GM11168 (cell line): Measurements from ENCODE around the gene PLD6.
"Not testable (repeated sequence)": the region's sequence is repeated elsewhere in the genome, so short reads cannot be mapped to it uniquely, and the experiment has no call there.

Source experiments
- in situ Hi-C: fragments of 300-500 bp; cut with MboI; formaldehyde crosslinking; loops from one replicate; pipeline ENCODE4 v1.12.0; 2022; ENCODE audit warnings: low sequenced_read_pairs; ENCODE audit not compliant: unreplicated experiment

Gene PLD6, protein sequence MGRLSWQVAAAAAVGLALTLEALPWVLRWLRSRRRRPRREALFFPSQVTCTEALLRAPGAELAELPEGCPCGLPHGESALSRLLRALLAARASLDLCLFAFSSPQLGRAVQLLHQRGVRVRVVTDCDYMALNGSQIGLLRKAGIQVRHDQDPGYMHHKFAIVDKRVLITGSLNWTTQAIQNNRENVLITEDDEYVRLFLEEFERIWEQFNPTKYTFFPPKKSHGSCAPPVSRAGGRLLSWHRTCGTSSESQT

DNA sequence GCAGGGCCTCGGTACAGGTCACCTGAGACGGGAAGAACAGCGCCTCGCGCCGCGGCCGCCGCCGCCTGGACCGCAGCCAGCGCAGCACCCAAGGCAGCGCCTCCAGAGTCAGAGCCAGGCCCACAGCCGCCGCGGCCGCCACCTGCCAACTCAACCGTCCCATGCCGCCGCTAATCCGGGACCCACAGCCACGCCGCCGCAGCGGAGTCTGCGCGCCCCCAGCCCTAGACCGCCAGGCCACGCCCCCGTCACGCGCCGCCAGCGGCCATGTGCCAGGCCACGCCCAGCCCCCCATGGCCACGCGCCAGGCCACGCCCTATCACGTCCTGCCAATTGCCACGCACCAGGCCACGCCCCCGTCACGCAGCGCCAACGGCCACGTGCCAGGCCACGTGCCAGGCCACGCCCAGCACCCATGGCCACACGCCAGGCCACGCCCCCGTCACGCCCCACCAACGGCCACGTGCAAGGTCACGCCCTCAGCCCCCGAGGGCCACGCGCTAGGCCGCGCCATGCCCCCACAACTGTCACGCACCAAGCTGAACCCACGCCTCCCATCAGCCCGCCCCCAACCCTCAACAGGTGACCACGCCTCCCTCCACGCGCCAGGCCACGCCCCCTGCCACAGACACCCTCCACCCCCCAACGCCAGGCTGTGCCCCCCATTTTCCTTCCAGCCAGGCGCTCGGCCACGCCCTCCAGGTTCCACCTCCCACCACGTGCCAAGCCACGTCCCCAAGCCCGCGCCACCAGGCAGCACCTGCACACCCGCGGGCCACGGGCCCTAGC is at the start of gene PLD6:
Gene PLD6, minus strand, starts transcription at position 210 of the 789 bp plus-strand sequence. Its CDS starts 47 bp downstream, at position 163.
- in situ Hi-C loops: no loop called here

DNA sequence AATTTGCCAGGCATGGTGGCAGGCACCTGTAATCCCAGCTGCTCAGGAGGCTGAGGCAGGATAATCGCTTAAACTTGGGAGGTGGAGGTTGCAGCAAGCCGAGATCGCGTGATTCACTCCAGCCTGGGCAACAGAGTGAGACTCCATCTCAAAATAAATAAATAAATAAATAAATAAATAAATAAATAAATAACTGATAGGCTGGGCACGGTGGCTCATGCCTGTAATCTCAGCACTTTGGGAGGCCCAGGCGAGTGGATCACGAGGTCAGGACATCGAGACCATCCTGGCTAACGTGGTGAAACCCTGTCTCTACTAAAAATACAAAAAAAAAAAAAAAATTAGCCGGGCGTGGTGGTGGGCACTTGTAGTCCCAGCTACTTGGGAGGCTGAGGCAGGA is 49.6 kb upstream of the PLD6 start:
- in situ Hi-C loops: not testable (repeated sequence)

DNA sequence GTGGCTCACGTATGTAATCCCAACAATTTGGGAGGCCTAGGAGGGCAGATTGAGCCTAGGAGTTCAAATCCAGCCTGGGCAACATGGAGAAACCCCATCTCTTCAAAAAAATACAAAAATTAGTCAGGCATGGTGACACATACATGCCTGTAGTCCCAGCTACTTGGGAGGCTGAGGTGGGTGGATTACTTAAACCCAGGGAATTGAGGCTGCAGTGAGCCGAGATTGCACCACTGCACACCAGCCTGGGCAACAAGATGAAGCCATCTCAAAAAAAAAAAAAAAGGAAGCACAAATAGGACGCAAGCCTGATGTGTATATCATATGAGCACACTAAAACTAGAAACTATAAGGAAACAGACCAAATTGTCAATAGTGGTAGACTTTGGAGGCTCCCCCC is 47.9 kb upstream of the PLD6 start:
- in situ Hi-C loops: no loop called here

DNA sequence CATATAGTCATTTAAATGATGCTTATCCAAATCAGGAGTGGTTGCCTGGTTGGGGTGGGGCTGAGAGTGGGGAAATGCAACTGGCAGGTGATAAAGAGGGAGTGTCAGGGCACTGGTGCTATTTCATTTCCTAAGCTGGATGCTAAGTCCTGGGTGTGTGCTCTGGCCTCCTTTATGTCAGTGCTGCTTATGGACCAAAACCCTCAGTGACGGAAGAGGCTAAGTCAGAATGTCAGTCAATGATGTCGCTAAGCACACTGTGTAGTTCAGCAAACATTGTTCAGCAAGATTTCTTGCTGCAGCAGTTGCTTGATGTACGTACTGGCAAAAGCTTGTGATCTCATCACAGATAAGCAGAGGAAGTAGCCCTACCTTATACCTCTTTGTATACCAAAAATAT is 47.3 kb upstream of the PLD6 start:
- in situ Hi-C loops: no loop called here

DNA sequence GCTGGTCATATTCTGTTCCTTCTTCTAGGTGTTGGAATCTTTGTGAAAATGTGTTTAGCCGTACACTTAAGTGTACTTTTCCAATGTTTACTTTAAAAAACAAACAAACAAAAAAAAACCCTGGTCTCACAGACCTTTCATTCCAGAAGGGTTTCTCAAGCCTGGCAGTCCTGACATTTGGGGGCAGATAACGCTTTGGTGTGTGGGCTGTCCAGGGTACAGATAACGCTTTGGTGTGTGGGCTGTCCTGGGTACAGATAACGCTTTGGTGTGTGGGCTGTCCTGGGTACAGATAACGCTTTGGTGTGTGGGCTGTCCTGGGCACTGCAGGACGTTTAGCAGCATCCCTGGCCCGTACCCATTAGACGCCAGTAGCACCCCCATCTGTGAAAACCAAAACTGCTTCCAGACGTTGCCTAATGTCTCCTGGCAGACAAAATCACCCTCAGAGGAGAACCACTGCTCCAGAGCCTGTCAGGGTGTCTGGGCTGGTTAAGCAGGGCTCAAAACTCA is 46.1 kb upstream of the PLD6 start:
- in situ Hi-C loops: no loop called here

DNA sequence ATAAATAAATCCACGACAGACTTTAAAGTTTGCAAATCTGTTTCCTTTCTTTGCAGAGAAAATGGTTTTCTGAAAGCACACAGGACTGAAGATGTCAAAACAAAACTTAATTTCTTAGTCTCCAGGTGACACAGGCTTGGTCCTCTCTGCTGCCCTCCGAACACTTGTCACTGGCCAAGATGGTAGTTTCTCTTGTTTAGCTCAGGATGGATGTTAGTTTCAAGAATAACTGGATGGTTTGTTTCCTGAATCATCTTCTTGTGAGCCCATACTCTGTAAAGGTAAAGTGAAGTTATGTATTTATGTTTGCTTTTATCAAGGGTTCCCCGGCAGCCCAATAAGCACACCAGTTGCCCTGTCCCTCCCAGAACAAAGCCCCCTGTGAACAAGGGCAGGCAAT is 40.7 kb upstream of the PLD6 start:
- in situ Hi-C loops: no loop called here

DNA sequence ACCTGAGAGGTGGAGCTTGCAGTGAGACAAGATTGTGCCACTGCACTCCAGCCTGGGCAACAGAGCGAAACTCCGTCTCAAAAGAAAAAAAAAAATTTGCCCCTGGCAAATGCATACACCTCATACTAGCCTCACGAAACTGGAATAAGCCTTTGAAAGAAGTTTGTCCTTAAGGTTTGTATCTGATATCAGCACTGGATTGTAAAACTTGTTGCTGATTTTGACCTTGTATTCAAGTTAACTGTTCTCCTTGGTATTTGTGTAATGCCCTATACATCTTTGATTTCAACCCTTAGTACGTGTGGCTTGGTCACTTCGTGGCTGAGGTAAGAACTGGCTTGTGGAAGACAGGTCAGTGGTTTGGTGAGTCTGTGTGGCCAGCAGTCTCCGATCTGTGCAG is 37.0 kb upstream of the PLD6 start:
- in situ Hi-C loops: no loop called here

DNA sequence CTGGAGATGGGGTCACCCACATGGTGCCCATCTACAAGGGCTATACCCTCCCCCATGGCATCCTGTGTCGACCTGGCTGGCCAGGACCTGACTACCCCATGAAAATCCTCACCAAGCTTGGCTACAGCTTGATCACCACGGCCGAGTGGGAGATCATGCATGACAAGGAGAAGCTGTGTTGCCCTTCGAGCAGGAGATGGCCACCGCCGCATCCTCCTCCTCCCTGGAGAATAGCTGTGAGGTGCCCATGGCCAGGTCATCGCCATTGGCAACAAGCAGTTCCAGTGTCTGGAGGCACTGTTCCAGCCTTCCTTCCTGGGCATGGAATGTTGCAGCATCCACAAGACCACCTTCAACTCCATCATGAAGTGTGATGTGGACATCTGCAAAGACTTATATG is 36.1 kb upstream of the PLD6 start:
- in situ Hi-C loops: no loop called here

DNA sequence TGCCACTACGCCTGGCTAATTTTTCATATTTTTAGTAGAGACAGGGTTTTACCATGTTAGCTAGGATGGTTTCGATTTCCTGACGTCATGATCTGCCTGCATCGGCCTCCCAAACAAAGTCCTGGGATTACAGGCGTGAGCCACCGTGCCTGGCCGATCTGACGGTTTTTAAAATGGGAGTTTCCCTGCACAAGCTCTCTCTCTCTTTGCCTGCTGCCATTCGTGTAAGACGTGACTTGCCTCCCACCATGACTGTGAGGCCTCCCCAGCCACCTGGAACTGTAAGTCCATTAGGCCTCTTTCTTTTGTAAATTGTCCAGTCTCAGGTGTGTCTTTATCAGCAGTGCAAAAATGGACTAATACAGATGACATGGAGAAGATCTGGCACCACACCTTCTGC is 35.5 kb upstream of the PLD6 start:
- in situ Hi-C loops: no loop called here

DNA sequence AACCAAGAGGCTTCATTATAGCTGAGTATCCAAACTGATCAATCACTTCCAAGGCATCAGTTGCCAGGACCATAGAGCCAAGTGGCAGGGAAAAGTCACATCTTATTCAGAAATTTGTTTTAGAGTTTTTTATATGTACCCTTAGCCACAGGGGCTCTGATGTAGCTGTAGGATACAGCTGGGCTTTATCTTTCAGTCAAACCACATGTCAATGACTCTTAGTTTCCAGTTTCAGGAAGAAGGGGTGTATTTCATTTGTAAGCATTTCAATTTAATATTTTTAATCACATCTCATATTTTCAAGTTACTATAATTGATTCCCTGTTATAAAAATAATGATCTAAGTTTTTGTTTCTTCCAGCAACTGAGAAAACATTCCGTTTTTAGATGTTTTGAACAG is 33.7 kb upstream of the PLD6 start:
- in situ Hi-C loops: no loop called here

DNA sequence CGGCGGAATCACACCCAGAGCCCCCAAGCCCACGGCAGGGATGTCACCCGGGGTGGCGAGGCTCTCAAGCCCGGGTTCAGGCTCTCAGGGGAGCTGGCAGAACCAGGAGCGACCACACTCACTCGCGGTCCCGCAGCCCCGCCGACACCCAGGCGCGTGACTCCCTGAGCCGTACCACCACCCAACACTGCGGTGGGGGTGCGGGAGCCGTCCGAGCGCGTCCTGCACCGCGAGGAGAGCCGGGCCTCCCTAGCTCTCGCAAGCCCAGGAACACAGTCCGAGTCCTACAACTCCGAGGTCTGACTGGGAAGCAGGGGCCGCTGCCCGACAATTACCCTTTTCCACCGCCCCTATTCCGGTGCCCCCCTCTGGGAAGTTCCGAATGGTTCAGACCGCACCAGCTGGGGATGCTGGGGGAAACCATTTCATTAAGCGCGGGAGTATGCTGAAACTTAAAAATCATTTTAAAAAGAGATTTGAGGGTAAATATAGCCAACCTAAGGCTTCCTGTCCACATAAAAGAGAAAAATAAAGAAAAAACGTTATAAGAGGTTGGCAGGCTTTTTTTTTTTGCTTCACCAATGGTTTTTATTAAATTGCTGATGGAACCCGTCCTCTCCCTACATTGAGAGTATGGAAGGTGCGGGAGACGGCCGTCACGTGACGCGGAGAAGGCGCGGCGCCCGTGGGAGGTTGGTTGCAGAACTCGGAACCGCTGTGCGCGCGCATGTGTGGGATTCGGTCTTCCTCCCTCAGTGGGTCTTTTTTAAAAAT is 31.1 kb upstream of the PLD6 start, which contains the start of gene FLCN:
Gene FLCN, minus strand, starts transcription at position 143 of the 774 bp plus-strand sequence. CDS start 9,031 bp downstream, outside the sequence.
- in situ Hi-C loops: no loop called here

DNA sequence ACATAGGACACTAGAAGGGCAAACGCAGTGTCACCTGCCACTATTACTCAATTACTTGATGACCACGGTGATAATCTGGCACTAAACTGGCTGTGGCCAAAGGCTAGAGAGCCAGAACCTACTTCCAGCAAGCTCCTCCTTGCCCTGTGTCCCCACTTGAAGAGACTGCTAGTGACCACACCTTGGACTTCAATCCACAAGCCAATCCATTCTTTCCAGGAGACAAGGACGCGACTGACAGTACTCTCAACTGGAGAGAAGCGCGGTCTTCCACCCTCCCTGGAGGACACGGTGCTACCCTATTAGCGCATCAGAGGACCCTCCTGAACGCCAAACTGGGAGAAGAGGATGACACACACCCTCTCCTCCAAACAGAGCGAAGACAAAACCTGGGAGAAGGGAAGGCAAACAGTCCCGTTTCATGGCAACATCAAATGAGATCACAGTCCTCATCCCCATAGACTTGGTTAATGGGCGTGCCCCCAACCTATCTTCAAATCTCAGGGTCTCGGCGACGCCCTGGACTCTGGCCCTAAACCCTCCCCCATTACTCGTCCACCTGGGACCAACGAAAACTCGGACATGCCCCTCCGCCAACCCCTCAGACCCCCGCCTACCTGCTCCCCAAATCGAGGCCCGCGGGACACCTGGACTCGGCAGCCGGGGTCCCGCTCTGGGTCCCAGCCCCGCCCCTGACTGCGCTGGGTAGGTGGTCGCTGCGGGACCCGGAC is 30.3 kb upstream of the PLD6 start:
- in situ Hi-C loops: no loop called here

DNA sequence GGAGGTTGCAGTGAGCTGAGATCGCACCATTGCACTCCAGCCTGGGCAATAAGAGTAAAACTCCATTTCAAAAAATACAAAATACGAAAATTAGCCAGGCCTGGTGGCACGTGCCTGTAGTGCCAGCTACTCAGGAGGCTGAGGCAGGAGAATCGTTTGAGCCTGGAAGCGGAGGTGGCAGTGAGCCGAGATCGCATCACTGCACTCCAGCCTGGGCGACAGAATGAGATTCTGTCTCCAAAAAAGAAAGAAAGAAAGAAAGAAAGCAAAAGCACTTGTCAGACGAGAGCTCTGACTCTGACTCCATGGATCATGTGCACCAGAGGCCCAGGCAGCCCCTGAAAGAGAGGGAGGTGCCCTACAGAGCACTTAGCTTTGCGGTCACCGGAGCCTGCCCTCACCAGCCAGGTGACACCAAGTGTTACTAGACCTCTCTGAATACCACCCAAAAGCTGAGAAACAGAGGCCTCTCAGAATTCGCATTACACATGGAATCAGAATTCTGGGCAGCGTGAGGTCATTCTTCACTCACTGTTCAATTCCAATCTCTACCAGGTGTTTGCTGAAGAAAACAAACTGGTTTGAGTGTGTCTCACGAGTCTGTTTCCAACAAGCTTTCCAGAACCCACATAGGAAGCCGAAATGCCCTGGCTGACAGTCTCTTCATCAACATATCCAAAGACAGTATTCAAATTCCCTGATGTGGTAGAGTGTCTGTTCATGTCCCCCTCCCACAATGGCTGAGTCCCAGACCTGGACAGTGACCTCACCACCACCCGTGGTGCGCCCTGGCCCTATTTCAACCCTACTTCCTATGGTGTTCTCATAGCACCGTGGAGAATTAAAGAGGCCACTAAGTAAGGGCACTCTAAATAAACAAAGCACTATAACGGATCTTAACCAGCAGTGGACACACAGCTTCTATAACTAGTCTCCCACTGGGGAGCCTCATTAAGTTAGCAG is 29.4 kb upstream of the PLD6 start:
- in situ Hi-C loops: no loop called here

DNA sequence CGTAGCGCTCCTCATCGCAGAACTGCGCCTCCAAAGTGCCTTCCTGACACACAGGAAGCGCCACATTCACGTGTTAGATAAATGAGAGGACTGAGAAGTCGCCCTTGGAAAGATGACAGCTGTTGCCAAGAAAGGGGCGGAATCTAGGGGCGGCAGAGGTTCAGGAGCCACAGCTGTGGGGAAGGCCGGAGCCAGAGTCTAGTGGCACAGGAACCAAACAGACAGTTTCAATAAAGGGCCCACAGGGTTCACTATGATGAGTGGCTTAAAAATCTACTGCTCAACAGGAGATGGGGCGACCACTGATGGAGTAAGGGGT is 26.1 kb upstream of the PLD6 start:
- in situ Hi-C loops: no loop called here

DNA sequence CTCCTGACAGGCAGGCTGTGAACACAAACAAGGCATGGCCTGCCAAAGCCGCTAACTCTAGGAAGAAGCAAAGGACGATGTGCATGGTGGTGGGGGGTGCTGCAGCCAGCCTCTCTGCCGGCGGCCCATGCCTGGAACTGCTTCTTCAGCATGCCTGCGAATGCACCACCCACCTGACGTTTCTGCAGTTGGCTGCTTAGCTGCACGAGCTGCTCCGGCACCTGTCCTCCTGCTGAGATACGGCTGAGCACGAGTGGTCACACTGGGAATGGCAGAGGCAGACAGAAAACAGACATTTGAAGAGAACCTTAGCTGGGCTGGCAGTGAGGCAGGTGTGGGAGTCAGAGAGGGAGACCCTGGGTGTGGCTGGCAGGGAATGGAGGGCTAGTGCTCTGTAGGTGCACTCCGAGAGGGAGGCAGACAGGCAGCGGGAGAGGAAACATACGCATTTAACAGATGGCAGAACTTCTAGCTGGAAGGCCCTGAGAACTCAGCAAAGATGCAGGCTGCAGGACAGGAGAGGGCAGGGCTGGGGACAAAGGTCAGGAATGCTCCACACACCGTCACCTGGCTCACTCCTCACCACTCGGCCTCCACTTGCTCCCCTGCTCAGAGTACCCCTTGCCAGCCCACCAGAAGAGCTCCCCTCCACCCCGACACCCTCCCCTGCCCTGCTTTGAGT is 25.6 kb upstream of the PLD6 start:
- in situ Hi-C loops: no loop called here

DNA sequence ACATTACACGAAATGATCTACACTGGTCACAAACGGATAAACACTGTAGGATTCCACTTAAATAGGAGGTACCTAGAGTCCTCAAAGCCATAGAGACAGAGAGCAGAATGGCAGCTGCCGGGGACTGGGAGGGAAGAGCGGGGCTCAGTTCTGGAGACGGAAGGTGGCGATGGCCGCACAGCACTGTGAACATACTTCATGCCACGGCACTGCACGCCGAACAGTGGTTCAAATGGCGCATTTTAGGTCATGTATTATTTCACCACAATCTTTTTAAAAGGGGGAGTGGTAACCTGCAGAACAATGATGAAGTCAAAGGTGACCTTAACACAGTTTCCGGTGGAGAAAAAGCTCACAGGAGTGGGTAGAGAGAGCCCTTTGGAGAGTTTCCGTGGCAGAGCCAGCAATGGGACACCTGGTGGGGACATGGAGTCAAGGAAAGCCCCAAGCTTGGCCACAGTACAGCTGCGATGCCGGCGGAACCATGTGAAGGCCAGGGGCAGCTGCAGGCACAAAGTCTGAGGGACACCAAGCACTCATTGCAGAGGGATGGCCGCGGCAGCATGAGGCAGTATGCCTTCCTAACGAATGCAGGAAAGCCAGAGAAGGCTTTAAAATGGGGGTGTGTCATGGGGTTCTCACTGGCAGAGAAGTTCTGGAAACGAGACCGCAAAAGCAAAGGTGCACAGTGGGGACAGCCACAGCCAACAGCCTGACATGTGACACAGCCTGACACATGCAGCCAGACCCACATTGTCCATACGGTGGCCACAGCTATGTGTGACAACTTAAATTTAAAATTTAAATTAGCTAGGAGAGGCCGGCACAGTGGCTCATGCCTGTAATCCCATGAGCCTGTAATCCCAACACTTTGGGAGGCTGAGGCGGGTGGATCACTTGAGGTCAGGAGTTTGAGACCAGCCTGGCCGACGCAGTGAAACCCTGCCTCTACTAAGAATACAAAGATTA is 23.6 kb upstream of the PLD6 start:
- in situ Hi-C loops: no loop called here

DNA sequence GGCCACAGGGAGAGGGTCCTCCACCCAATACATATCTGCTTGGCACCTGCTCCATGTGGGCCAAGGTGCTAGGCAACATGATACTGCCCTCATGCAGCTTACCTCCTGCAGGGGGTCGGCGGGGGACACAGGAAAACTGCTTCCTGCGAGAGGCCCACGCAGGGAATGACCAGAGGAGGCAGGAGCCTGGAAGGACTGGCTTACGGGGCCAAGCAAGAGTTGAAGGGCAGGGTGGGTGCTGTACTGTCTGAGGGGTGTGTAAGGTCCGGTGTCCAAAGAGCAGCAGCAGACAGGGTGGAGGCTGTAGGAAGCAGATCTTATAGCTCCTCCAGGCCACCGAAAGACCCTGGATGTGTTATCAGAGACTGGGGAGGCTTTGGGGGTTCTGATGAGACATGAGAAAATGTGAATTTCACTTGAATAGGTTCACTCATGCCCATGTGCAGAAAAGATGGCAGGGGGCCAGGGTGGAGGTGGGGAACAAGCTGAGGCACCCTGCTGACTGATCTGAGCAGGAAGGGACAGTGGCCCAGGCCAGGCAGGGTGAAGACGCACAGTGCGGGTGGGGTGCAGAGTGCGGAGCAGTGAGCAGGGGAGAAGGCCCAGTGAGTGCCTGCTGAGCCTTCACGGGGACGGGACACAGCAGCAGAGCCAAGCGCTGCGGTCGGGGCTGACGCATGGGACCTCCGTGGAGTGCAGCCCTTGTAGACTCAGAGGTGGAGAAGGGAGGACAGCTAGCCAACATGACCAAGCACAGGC is 22.6 kb upstream of the PLD6 start:
- in situ Hi-C loops: no loop called here
